CD14-positive monocyte (primary cell): ENCODE measurements around the gene XPO6. TPM values are rescaled to one million over a fixed set of nuclear protein-coding genes. Genes with fewer than 3 reads are reported as not detected.

Experiments used
- DNase-seq, 3 donors: peaks; one replicate each; pipeline ENCODE4 v3.0.0-alpha.2; 2011 to 2022
- H2AFZ ChIP-seq: 2 replicates; pipeline ENCODE4 v1.6.0; 2012; ENCODE audit warnings: mild to moderate bottlenecking, low read depth, low read length, inconsistent platforms; ENCODE audit not compliant: insufficient read depth, poor library complexity, severe bottlenecking
- H3K27ac ChIP-seq, 2 donors: 1 replicate in 1 of 2; 2 replicates in 1 of 2; pipeline ENCODE4 v1.5.1; 2012 to 2013; ENCODE audit warnings: low read length in 2 of 2, control low read depth in 1 of 2, inconsistent platforms in 1 of 2, low read depth in 1 of 2, mild to moderate bottlenecking in 1 of 2
- H3K27me3 ChIP-seq, 2 donors: one replicate each; pipeline versions ENCODE4 v1.6.0 to v1.6.1; 2011 to 2013; ENCODE audit warnings: low read length in 2 of 2; ENCODE audit not compliant: control insufficient read depth in 2 of 2, insufficient read depth in 2 of 2
- H3K36me3 ChIP-seq, 2 donors: replicated peaks in 1 of 2; 1 replicate in 1 of 2; 2 replicates in 1 of 2; pipeline versions ENCODE4 v1.5.1 to v1.6.1; 2012 to 2013; ENCODE audit warnings: low read length in 2 of 2, control low read depth in 1 of 2, inconsistent platforms in 1 of 2, mild to moderate bottlenecking in 1 of 2; ENCODE audit not compliant: insufficient read depth in 2 of 2, control insufficient read depth in 1 of 2
- H3K4me1 ChIP-seq, 2 donors: 1 replicate in 1 of 2; 2 replicates in 1 of 2; pipeline versions ENCODE4 v1.5.1 to v1.6.1; 2012 to 2013; ENCODE audit warnings: low read length in 2 of 2, control low read depth in 1 of 2, inconsistent platforms in 1 of 2, mild to moderate bottlenecking in 1 of 2, moderate library complexity in 1 of 2; ENCODE audit not compliant: insufficient read depth in 2 of 2, control insufficient read depth in 1 of 2
- H3K4me2 ChIP-seq: replicated peaks from 2 replicates; pipeline ENCODE3; 2012; ENCODE audit warnings: low read length, moderate library complexity, mild to moderate bottlenecking; ENCODE audit not compliant: poor library complexity, severe bottlenecking; ENCODE audit errors: extremely low read depth
- H3K4me3 ChIP-seq, 3 experiments: fragments of 200-600 bp in 1 of 3; sonication (generic) in 1 of 3; replicated peaks in 1 of 3; 1 replicate in 2 of 3; 2 replicates in 1 of 3; pipeline ENCODE4 v1.5.1; 2011 to 2013; ENCODE audit warnings: low read length in 3 of 3, mild to moderate bottlenecking in 3 of 3, control low read depth in 2 of 3, low read depth in 2 of 3, inconsistent platforms in 1 of 3, moderate library complexity in 1 of 3
- H3K79me2 ChIP-seq: 2 replicates; pipeline ENCODE4 v1.6.0; 2012; ENCODE audit warnings: mild to moderate bottlenecking, control low read depth, inconsistent platforms, low read length, moderate library complexity; ENCODE audit not compliant: insufficient read depth
- H3K9ac ChIP-seq: 2 replicates; pipeline ENCODE4 v1.6.0; 2017; ENCODE audit warnings: low read length, mild to moderate bottlenecking; ENCODE audit not compliant: insufficient read depth, poor library complexity, severe bottlenecking
- H3K9me3 ChIP-seq, 2 donors: replicated peaks in 1 of 2; 1 replicate in 1 of 2; 2 replicates in 1 of 2; pipeline versions ENCODE4 v1.5.1 to v1.6.1; 2012 to 2013; ENCODE audit warnings: low read length in 2 of 2, control low read depth in 1 of 2; ENCODE audit not compliant: control insufficient read depth in 1 of 2, insufficient read depth in 1 of 2
- H4K20me1 ChIP-seq: 2 replicates; pipeline ENCODE4 v1.6.0; 2012; ENCODE audit warnings: mild to moderate bottlenecking, low read length, control low read depth, moderate library complexity; ENCODE audit not compliant: insufficient read depth
- H3K27ac Mint-ChIP-seq, 7 donors: one replicate each; pipeline ENCODE4 v1.8.0; 2020; ENCODE audit warnings: mild to moderate bottlenecking in 7 of 7, mixed read lengths in 7 of 7, moderate library complexity in 6 of 7, inconsistent platforms in 2 of 7
- H3K27me3 Mint-ChIP-seq, 3 donors: one replicate each; pipeline ENCODE4 v1.8.0; 2021 to 2022; ENCODE audit warnings: low read depth in 3 of 3, mild to moderate bottlenecking in 3 of 3, mixed read lengths in 3 of 3, moderate library complexity in 3 of 3, inconsistent platforms in 1 of 3
- H3K36me3 Mint-ChIP-seq, 2 donors: one replicate each; pipeline ENCODE4 v1.8.0; 2020; ENCODE audit warnings: mixed read lengths in 2 of 2, inconsistent platforms in 1 of 2, mild to moderate bottlenecking in 1 of 2
- H3K4me1 Mint-ChIP-seq: one replicate; pipeline ENCODE4 v1.8.0; 2020; ENCODE audit warnings: mild to moderate bottlenecking, mixed read lengths
- H3K4me3 Mint-ChIP-seq, 2 donors: one replicate each; pipeline ENCODE4 v1.8.0; 2020; ENCODE audit warnings: mild to moderate bottlenecking in 2 of 2, mixed read lengths in 2 of 2, moderate library complexity in 1 of 2
- H3K9me3 Mint-ChIP-seq, 7 donors: one replicate each; pipeline ENCODE4 v1.8.0; 2020 to 2022; ENCODE audit warnings: mixed read lengths in 7 of 7, mild to moderate bottlenecking in 6 of 7, moderate library complexity in 6 of 7, inconsistent platforms in 2 of 7
- CTCF ChIP-seq: fragments of 200-600 bp; IDR thresholded peaks from one replicate; pipeline ENCODE4 v1.8.0; 2022; ENCODE audit warnings: antibody characterized with exemption, mild to moderate bottlenecking
- WGBS: methylation state at CpG from one replicate; pipeline ENCODE4 v1.1.5; 2013; ENCODE audit warnings: missing lambda C conversion rate; ENCODE audit not compliant: insufficient coverage; 5-methylcytosine and 5-hydroxymethylcytosine counted together
- intact Hi-C, 2 donors: fragments of 100-400 bp; cut with micrococcal nuclease; formaldehyde crosslinking; loops; one replicate each; pipeline versions ENCODE4 v1.15.0 to v1.15.1; 2023
- polyA plus RNA-seq, 3 donors: library from polyadenylated mRNA; depleted of rRNA in 1 of 3; unstranded in 2 of 3; stranded (reverse) in 1 of 3; fragments of 300-500 nt in 2 of 3; fragments of >200 nt in 1 of 3; fragmentation: Illumina TruSeq in 2 of 3; gene quantifications; 1 replicate in 2 of 3; 2 replicates in 1 of 3; pipeline ENCODE4 v1.2.3, GENCODE V29; 2012 to 2021

XPO6 gene
- polyA plus RNA-seq, 3 donors: 35.7 to 166 (median 38.3) TPM

- Histone ChIP-seq H2AFZ (no peak overlapping the region), H3K4me1 (peaks cover 61 to 75% of the 10 kb centered on the region in 2 donors), H3K4me3 (no peak overlapping the region), H4K20me1 (peaks cover 23% of the 10 kb centered on the region), H3K9me3 (no peaks in the 10 kb centered on the region), H3K79me2 (peaks cover 79% of the 10 kb centered on the region), H3K27ac (no peak overlapping the region), H3K4me2 (no peak overlapping the region), H3K36me3 (peaks cover 0 to 11% of the 10 kb centered on the region in 2 donors), H3K9ac (no peak overlapping the region), H3K27me3 (no peaks in the 10 kb centered on the region)
- intact Hi-C loops: loop anchor here in 1 of 2 donors (5.0 kb wide), 1 partner anchor 42 kb away; no protein-coding TSS in a partner anchor
- peaks cover 0 to 3% (median 0%) of the 10 kb centered on the region in 3 donors for H3K27me3 Mint-ChIP-seq
- no peak overlapping the region for H3K27ac Mint-ChIP-seq
- no peak for TF ChIP-seq CTCF
- DNase-seq: no peak
- peaks cover 0 to 4% (median 2%) of the 10 kb centered on the region in 7 donors for H3K9me3 Mint-ChIP-seq
- H3K36me3 Mint-ChIP-seq: peaks cover 24 to 32% of the 10 kb centered on the region in 2 donors
- peaks cover 87% of the 10 kb centered on the region for H3K4me1 Mint-ChIP-seq
- H3K4me3 Mint-ChIP-seq: no peak overlapping the region
- whole genome bisulfite sequencing: no CpG with 5 or more reads among the region's 2 CpGs
Observed at GRCh38 chr16:28184625-28185024, 27.1 kb downstream of the XPO6 start.

GRCh38 chr16:28183930-28184329 lies 27.8 kb downstream of the XPO6 start:
- H3K27ac ChIP-seq: peak overlapping the region in 1 of 2 donors; percentile 9
- no peaks in the 10 kb centered on the region for H3K27me3 ChIP-seq
- peaks cover 20% of the 10 kb centered on the region for H4K20me1 ChIP-seq
- H3K27ac Mint-ChIP-seq: peak overlapping the region in 3 of 7 donors; percentile 12 to 69 (median 54)
- intact Hi-C loops: no loop called here
- no peak overlapping the region for H3K4me2 ChIP-seq
- H3K4me1 ChIP-seq: peaks cover 57 to 75% of the 10 kb centered on the region in 2 donors
- peaks cover 0 to 12% of the 10 kb centered on the region in 2 donors for H3K36me3 ChIP-seq
- H2AFZ ChIP-seq: no peak overlapping the region
- WGBS: 94% methylated on average over 2 of the region's 4 CpGs
- peaks cover 84% of the 10 kb centered on the region for H3K4me1 Mint-ChIP-seq
- no peak for DNase-seq
- no peak overlapping the region for H3K9ac ChIP-seq
- H3K4me3 Mint-ChIP-seq: no peak overlapping the region
- H3K4me3 ChIP-seq: no peak overlapping the region
- H3K36me3 Mint-ChIP-seq: peaks cover 28 to 38% of the 10 kb centered on the region in 2 donors
- H3K79me2 ChIP-seq: peaks cover 79% of the 10 kb centered on the region
- H3K27me3 Mint-ChIP-seq: peaks cover 0 to 2% (median 0%) of the 10 kb centered on the region in 3 donors
- no peak for TF ChIP-seq CTCF
- peaks cover 0 to 4% (median 2%) of the 10 kb centered on the region in 7 donors for H3K9me3 Mint-ChIP-seq
- H3K9me3 ChIP-seq: no peaks in the 10 kb centered on the region
